K562 (cell line): ENCODE results near the gene SGSM2. TPM values are rescaled to one million over a fixed set of nuclear protein-coding genes. Genes with fewer than 3 reads are reported as not detected.
A peak's percentile ranks its signal among the peaks of the same experiment; 100 is the strongest.

Source experiments
- ARHGAP35 ChIP-seq: fragments of 450-650 bp; IDR thresholded peaks from 2 replicates; pipeline ENCODE4 v1.6.1; 2018; ENCODE audit not compliant: partially characterized antibody
- ATF6 ChIP-seq: sonication (generic); formaldehyde crosslinking; IDR thresholded peaks from 2 replicates; pipeline ENCODE4 v1.4.0; 2020; ENCODE audit warnings: mild to moderate bottlenecking, missing genetic modification reagents
- CHAMP1 ChIP-seq: fragments of 450-650 bp; IDR thresholded peaks from 2 replicates; pipeline ENCODE4 v1.6.1; 2016; ENCODE audit warnings: mild to moderate bottlenecking
- COPS2 ChIP-seq: fragments of 450-650 bp; conservative IDR thresholded peaks from 2 replicates; pipeline ENCODE4 v1.6.1; 2016; ENCODE audit warnings: mild to moderate bottlenecking, moderate library complexity
- CSDE1 ChIP-seq, 2 experiments: fragments of 450-650 bp; IDR thresholded peaks; 2 replicates each; pipeline ENCODE4 v1.6.1; 2016; ENCODE audit warnings: mild to moderate bottlenecking in 1 of 2
- DDX20 ChIP-seq: fragments of 450-650 bp; IDR thresholded peaks from 2 replicates; pipeline ENCODE4 v1.6.1; 2016; ENCODE audit warnings: missing genetic modification characterization, low read depth, mild to moderate bottlenecking, missing compliant biosample characterization, moderate library complexity
- FUS ChIP-seq: fragments of 200-400 bp; formaldehyde crosslinking; optimal IDR thresholded peaks from 2 replicates; pipeline ENCODE3; 2017; ENCODE audit warnings: low read depth, low read length
- KHSRP ChIP-seq: fragments of 450-650 bp; IDR thresholded peaks from 2 replicates; pipeline ENCODE4 v1.6.1; 2017
- MECOM ChIP-seq: fragments of 250-450 bp; sonication (Bioruptor Pico); IDR thresholded peaks from 2 replicates; pipeline ENCODE4 v1.8.0; 2022; ENCODE audit warnings: inconsistent platforms
- MIER1 ChIP-seq: fragments of 450-650 bp; IDR thresholded peaks from 2 replicates; pipeline ENCODE4 v1.6.1; 2016; ENCODE audit warnings: antibody characterized with exemption, mild to moderate bottlenecking, low read depth
- MYNN ChIP-seq, 2 experiments: sonication (generic); formaldehyde crosslinking in 1 of 2; IDR thresholded peaks; 2 replicates each; pipeline versions ENCODE4 v1.5.0 to v1.6.1; 2016 to 2020; ENCODE audit warnings: antibody characterized with exemption in 1 of 2, missing genetic modification reagents in 1 of 2
- PTBP1 ChIP-seq: fragments of 200-400 bp; formaldehyde crosslinking; IDR thresholded peaks from 2 replicates; pipeline ENCODE4 v1.6.1; 2017; ENCODE audit warnings: low read depth, low read length
- RAD51 ChIP-seq: fragments of 450-650 bp; IDR thresholded peaks from 2 replicates; pipeline ENCODE4 v1.7.1; 2016; ENCODE audit warnings: low read depth, mild to moderate bottlenecking, borderline replicate concordance
- RFX1 ChIP-seq: fragments of 450-650 bp; IDR thresholded peaks from 2 replicates; pipeline ENCODE4 v1.6.1; 2016; ENCODE audit warnings: mild to moderate bottlenecking, moderate library complexity
- SIN3A ChIP-seq, 2 experiments: fragments of 150-350 bp in 1 of 2; IDR thresholded peaks; 2 replicates each; pipeline ENCODE4 v1.6.1; 2011 to 2016; ENCODE audit warnings: borderline replicate concordance in 2 of 2, low read depth in 2 of 2, low read length in 2 of 2, mild to moderate bottlenecking in 2 of 2, moderate library complexity in 2 of 2; ENCODE audit not compliant: control insufficient read depth in 1 of 2
- SMARCB1 ChIP-seq: IDR thresholded peaks from 2 replicates; pipeline ENCODE4 v1.6.1; 2011; ENCODE audit warnings: improper control_type of control experiment, low read depth; ENCODE audit not compliant: insufficient read length
- SRSF1 ChIP-seq: fragments of 200-400 bp; formaldehyde crosslinking; IDR thresholded peaks from 2 replicates; pipeline ENCODE4 v1.6.1; 2017; ENCODE audit warnings: mild to moderate bottlenecking, low read depth, low read length, moderate library complexity
- TCF7 ChIP-seq: sonication (generic); IDR thresholded peaks from 2 replicates; pipeline ENCODE4 v1.6.1; 2016; ENCODE audit warnings: antibody characterized with exemption, borderline replicate concordance
- ZBTB26 ChIP-seq: fragments of 450-650 bp; formaldehyde crosslinking; IDR thresholded peaks from 2 replicates; pipeline ENCODE4 v1.4.0; 2022; ENCODE audit warnings: missing genetic modification characterization
- ZKSCAN3 ChIP-seq: fragments of 250-450 bp; sonication (Bioruptor Pico); IDR thresholded peaks from 2 replicates; pipeline ENCODE4 v1.4.0; 2020
- ZNF232 ChIP-seq: sonication (generic); formaldehyde crosslinking; IDR thresholded peaks from 2 replicates; pipeline ENCODE4 v1.8.0; 2022; ENCODE audit warnings: mild to moderate bottlenecking, missing genetic modification reagents
- ZNF583 ChIP-seq: fragments of 250-450 bp; sonication (Bioruptor Pico); IDR thresholded peaks from 2 replicates; pipeline ENCODE4 v1.4.0; 2020
- polyA plus RNA-seq, 8 experiments: library from polyadenylated mRNA; depleted of rRNA in 4 of 8; stranded (reverse) in 5 of 8; unstranded in 3 of 8; fragments of >200 nt; fragmentation: Nextera tagmentation in 2 of 8; fragmentation: Illumina TruSeq in 1 of 8; extraction: Ambion mirVana in 2 of 8; extraction: Trizol in 1 of 8; gene quantifications; 2 replicates each; pipeline versions ENCODE4 v1.2.1 to v1.2.3, GENCODE V29; 2011 to 2014; ENCODE audit warnings: inconsistent platforms in 1 of 8, missing spikeins in 1 of 8
- total RNA-seq, 7 experiments: library from RNA; depleted of rRNA in 6 of 7; stranded (reverse); fragments of >200 nt in 6 of 7; fragmentation: Illumina TruSeq in 2 of 7; extraction: Trizol in 2 of 7; gene quantifications; 2 replicates each; pipeline versions ENCODE4 v1.2.1 to v1.2.3, GENCODE V29; 2011 to 2021; ENCODE audit warnings: low replicate concordance in 1 of 7

Gene SGSM2
- total and polyA plus RNA-seq, 9 of the 15 experiments (the other 6 are each of a cell fraction or from before 2014, with no cell fraction given), result 0.20 to 26.3 (median 14.8) TPM

GRCh38 chr17:2336215-2336851 lies 968 bp upstream of the SGSM2 start, which contains the start of gene TSR1 (continued):
- TF ChIP-seq DDX20 (tag), result no peak
- TF ChIP-seq CHAMP1, result no peak
- TF ChIP-seq ZNF232 (CRISPR knock-in tag), result no peak
- TF ChIP-seq SRSF1, result no peak
- TF ChIP-seq RFX1, result no peak
- TF ChIP-seq CSDE1 (IDR thresholded peaks at IDR 0.05), result no peak
- no peak for TF ChIP-seq ARHGAP35
- no peak for TF ChIP-seq KHSRP
- TF ChIP-seq COPS2, result no peak
- TF ChIP-seq ZBTB26 (CRISPR knock-in tag), result no peak
- TF ChIP-seq ZKSCAN3 (CRISPR knock-in tag), result no peak
- no peak for TF ChIP-seq MYNN (IDR thresholded peaks at IDR 0.05)
- TF ChIP-seq MYNN (CRISPR knock-in tag; IDR thresholded peaks at IDR 0.05), result no peak
- no peak for TF ChIP-seq MECOM (CRISPR knock-in tag)
- TF ChIP-seq TCF7, result no peak
- TF ChIP-seq PTBP1, result no peak
- no peak for TF ChIP-seq ZNF583 (CRISPR knock-in tag)
- TF ChIP-seq RAD51, result no peak
- no peak for TF ChIP-seq ATF6 (CRISPR knock-in tag)
- TF ChIP-seq SIN3A (IDR thresholded peaks at IDR 0.05; ENCODE audit: borderline replicate concordance in 2 of 2, control insufficient read depth in 1 of 2, low read depth in 2 of 2, low read length in 2 of 2), result peak; percentile 86 to 94
- no peak for TF ChIP-seq MIER1
- no peak for TF ChIP-seq FUS
- no peak for TF ChIP-seq SMARCB1
